Stimulated activated effector memory CD8-positive, alpha-beta T cell treated with anti-CD3 and anti-CD28 coated beads, Interleukin-12 subunit alpha, Interleukin-12 subunit beta, amount 100 ng/mL, for 72 hours (primary cell): ENCODE results near the gene ZFYVE9.
A peak's percentile ranks its signal among the peaks of the same experiment; 100 is the strongest.

Source experiments
- ATAC-seq: fragments of 150-1000 bp; cut with Tn5 transposase; 2 replicates; pipeline ENCODE4 v1.10.0; 2021
- DNase-seq, 2 donors: peaks; one replicate each; pipeline ENCODE4 v3.0.0; 2021 to 2022; ENCODE audit warnings: low spot score in 2 of 2
- H3K27ac Mint-ChIP-seq: one replicate; pipeline ENCODE4 v1.8.0; 2022; ENCODE audit warnings: mild to moderate bottlenecking, mixed read lengths
- H3K36me3 Mint-ChIP-seq: one replicate; pipeline ENCODE4 v1.8.0; 2022; ENCODE audit warnings: mild to moderate bottlenecking, mixed read lengths
- H3K4me1 Mint-ChIP-seq: one replicate; pipeline ENCODE4 v1.8.0; 2022; ENCODE audit warnings: mixed read lengths
- H3K4me3 Mint-ChIP-seq: one replicate; pipeline ENCODE4 v1.8.0; 2022; ENCODE audit warnings: mild to moderate bottlenecking, mixed read lengths
- H3K9me3 Mint-ChIP-seq: one replicate; pipeline ENCODE4 v1.8.0; 2022; ENCODE audit warnings: mixed read lengths

Gene ZFYVE9

DNA sequence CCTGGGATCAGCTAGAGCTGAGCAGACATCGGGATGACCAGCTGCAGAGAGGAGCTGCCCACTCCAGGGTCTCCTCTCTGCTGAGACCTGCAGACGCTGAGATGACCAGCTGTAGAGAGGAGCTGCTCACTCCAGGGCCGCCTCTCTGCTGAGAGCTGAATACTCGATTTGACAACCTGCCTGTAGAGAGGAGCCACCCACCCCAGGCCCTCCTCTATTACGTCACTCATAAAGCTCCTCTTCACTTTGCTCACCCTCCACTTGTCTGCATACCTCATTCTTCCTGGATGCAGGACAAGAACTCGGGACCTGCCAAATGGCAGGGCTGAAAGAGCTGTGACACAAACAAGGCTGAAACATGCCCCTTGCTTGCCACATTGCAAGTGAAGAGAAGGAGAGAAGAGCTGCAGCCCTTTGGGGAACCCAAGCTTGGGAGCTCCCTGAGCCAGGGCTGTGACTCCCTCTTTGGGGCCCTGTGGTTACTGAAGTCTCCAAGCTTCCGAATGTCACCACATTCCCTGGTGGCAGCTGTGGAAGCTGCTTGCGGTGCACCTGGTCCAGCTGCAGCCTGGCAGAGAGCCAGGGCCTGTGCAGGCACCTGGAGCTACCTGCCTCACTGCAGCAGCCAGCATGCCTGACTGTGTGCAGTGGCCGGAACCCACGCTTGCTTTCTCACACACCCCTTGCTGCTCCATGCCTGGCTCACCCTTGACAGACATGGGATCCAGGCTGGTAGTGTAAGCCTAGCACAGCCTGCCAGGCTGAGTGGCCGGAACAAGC is 164.5 kb downstream of the ZFYVE9 start:
- no peaks in the 10 kb centered on the region for H3K4me1 Mint-ChIP-seq
- H3K36me3 Mint-ChIP-seq: no peaks in the 10 kb centered on the region
- H3K27ac Mint-ChIP-seq: no peak overlapping the region
- H3K4me3 Mint-ChIP-seq: no peak overlapping the region
- DNase-seq (no peak), ATAC-seq (no peak)
- H3K9me3 Mint-ChIP-seq: no peaks in the 10 kb centered on the region

- H3K4me1 Mint-ChIP-seq: no peaks in the 10 kb centered on the region
- H3K4me3 Mint-ChIP-seq: no peak overlapping the region
- DNase-seq: no peak
- ATAC-seq: no peak
- no peak overlapping the region for H3K27ac Mint-ChIP-seq
- H3K36me3 Mint-ChIP-seq: peaks cover 6% of the 10 kb centered on the region
- no peaks in the 10 kb centered on the region for H3K9me3 Mint-ChIP-seq
Observed at GRCh38 chr1:52321061-52321460, 179.2 kb downstream of the ZFYVE9 start.

- DNase-seq: no peak
- no peaks in the 10 kb centered on the region for H3K9me3 Mint-ChIP-seq
- H3K36me3 Mint-ChIP-seq: no peaks in the 10 kb centered on the region
- no peak overlapping the region for H3K4me3 Mint-ChIP-seq
- H3K27ac Mint-ChIP-seq: no peak overlapping the region
- H3K4me1 Mint-ChIP-seq: no peaks in the 10 kb centered on the region
- ATAC-seq: no peak
Observed at GRCh38 chr1:52323731-52324130, 181.8 kb downstream of the ZFYVE9 start.

GRCh38 chr1:52325786-52326185 is 183.9 kb downstream of the ZFYVE9 start:
- H3K4me1 Mint-ChIP-seq: no peaks in the 10 kb centered on the region
- no peaks in the 10 kb centered on the region for H3K9me3 Mint-ChIP-seq
- DNase-seq (no peak), ATAC-seq (no peak)
- no peaks in the 10 kb centered on the region for H3K36me3 Mint-ChIP-seq
- no peak overlapping the region for H3K4me3 Mint-ChIP-seq
- no peak overlapping the region for H3K27ac Mint-ChIP-seq

DNA sequence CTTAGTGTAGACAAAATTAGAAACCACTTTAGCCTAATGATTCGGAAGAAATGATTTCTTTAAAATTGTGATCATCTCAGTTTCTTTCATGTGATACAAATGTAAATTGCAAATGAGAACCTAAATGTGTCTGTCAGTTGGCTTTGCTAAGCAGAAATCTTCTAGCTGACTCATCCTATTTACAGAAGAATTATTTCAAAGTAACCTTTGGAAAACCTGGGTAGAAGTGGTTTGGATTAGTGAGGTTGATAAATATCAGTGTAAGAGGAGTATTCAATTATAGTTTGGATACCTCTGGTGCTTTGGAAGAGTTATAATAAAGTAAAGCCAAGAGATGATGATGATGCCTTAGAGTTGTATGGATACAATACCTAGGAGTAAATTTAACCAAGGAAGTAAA is 186.7 kb downstream of the ZFYVE9 start:
- ATAC-seq (no peak), DNase-seq (no peak)
- H3K4me1 Mint-ChIP-seq: no peaks in the 10 kb centered on the region
- H3K9me3 Mint-ChIP-seq: no peaks in the 10 kb centered on the region
- H3K27ac Mint-ChIP-seq: no peak overlapping the region
- H3K4me3 Mint-ChIP-seq: no peak overlapping the region
- no peaks in the 10 kb centered on the region for H3K36me3 Mint-ChIP-seq

GRCh38 chr1:52332411-52332810 is 190.5 kb downstream of the ZFYVE9 start:
- H3K27ac Mint-ChIP-seq: no peak overlapping the region
- H3K4me3 Mint-ChIP-seq: no peak overlapping the region
- ATAC-seq: no peak
- H3K36me3 Mint-ChIP-seq: no peaks in the 10 kb centered on the region
- no peak for DNase-seq
- H3K9me3 Mint-ChIP-seq: no peaks in the 10 kb centered on the region
- H3K4me1 Mint-ChIP-seq: no peaks in the 10 kb centered on the region

GRCh38 chr1:52334906-52335528 is 193.1 kb downstream of the ZFYVE9 start:
- no peak overlapping the region for H3K4me3 Mint-ChIP-seq
- ATAC-seq (no peak), DNase-seq (no peak)
- H3K4me1 Mint-ChIP-seq: no peaks in the 10 kb centered on the region
- no peak overlapping the region for H3K27ac Mint-ChIP-seq
- no peaks in the 10 kb centered on the region for H3K9me3 Mint-ChIP-seq
- H3K36me3 Mint-ChIP-seq: no peaks in the 10 kb centered on the region

GRCh38 chr1:52337439-52337838 is 195.6 kb downstream of the ZFYVE9 start:
- DNase-seq: no peak

DNA sequence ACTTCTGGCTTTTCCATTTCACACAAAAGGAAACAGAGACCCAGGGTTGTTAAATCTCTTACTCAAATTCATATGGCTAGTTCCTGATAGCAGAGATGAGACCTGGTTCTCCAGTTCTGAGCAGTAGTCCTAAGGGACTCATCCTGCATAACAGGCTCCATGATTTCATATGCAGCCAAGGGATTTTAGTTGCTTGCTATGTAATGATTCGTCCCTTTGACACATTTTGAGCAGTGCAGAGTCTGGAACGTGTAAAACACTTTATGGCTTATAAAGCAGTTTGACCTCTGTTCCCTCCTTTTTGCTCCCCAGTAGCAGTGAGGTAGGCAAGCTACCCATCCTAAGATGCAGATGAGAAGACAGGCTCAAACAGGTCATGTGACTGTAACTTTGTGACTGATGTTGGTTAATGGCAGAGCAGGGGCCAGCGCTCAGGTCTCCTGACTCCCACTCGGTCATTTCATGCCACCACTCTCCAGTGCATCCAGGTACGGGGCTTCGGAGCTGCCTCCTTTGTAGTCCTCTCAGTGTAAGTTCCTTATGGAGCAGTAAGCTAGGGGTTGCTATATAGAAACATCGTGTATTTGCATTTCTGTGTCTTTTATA is 199.9 kb downstream of the ZFYVE9 start:
- Mint-ChIP-seq H3K4me1 (no peaks in the 10 kb centered on the region), H3K27ac (no peak overlapping the region), H3K9me3 (no peaks in the 10 kb centered on the region), H3K4me3 (no peak overlapping the region), H3K36me3 (no peaks in the 10 kb centered on the region)
- ATAC-seq (no peak), DNase-seq (no peak)

More at GRCh38 chr1:52337439-52337838, 195.6 kb downstream of the ZFYVE9 start:
- no peak overlapping the region for H3K4me3 Mint-ChIP-seq
- H3K4me1 Mint-ChIP-seq: no peaks in the 10 kb centered on the region
- H3K27ac Mint-ChIP-seq: no peak overlapping the region
- H3K36me3 Mint-ChIP-seq: no peaks in the 10 kb centered on the region
- H3K9me3 Mint-ChIP-seq: no peaks in the 10 kb centered on the region
- ATAC-seq: no peak

DNA sequence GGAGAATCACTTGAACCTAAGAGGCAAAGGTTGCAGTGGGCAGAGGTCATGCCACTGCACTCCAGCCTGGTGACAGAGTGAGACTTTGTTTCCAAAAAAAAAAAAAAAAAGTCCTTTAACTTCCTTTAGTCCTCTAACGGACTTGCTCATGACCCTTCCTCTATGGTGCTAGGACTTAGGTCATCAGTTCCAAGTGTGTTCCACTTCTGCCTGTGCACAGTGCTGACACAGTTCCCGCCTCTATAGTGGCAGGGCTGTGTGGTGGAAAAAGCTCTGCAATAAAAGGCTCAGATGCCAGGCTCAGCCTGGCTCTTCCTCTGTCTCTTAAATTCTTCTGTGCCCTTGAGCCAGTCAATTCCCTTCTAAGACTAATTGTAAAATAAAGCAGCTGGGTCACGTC is 202.1 kb downstream of the ZFYVE9 start:
- ATAC-seq (no peak), DNase-seq (no peak)
- Mint-ChIP-seq H3K36me3 (no peaks in the 10 kb centered on the region), H3K4me1 (no peaks in the 10 kb centered on the region), H3K27ac (no peak overlapping the region), H3K4me3 (no peak overlapping the region), H3K9me3 (no peaks in the 10 kb centered on the region)

DNA sequence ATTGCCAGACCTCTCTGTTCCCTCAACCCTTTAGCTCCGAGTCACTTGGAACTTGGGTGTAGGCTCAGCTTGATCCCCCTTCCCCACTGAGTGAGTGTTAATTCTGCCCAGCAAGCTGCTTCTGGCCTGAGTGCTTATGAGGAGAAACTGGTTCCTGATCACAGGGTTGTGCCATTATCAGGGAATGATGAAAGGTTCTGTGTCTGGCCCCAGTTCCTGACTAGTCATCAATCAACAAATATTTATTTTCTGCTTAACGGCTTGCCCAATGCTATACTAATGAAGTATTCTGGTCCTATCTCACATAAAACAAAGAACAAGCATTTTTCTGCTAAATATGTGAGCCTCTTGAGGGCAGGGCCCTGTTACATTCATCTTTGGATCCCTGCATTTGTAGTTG is 203.4 kb downstream of the ZFYVE9 start:
- no peak overlapping the region for H3K4me3 Mint-ChIP-seq
- H3K27ac Mint-ChIP-seq: peak overlapping the region; percentile 62
- H3K4me1 Mint-ChIP-seq: no peaks in the 10 kb centered on the region
- H3K9me3 Mint-ChIP-seq: no peaks in the 10 kb centered on the region
- DNase-seq (no peak), ATAC-seq (no peak)
- H3K36me3 Mint-ChIP-seq: no peaks in the 10 kb centered on the region

DNA sequence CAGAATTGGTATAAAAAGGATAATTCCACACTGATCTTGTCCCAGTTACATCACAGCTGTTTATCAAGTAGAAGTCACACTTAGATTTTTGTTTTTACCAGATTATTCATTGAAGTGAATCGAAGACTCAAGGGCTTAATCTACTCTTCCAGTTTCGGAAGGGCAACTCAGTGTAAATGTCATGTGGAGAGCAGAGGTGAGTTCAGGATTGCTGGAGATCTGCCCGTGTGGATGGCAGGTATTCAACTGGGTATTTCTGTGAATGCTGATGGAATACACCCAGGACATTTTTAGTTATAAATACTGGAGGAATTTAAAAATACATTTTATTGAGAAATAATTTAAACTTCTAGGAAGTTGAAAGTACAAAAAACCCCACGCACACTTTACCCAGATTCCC is 204.8 kb downstream of the ZFYVE9 start:
- DNase-seq (no peak), ATAC-seq (no peak)
- no peaks in the 10 kb centered on the region for H3K4me1 Mint-ChIP-seq
- no peaks in the 10 kb centered on the region for H3K9me3 Mint-ChIP-seq
- H3K4me3 Mint-ChIP-seq: no peak overlapping the region
- H3K36me3 Mint-ChIP-seq: peaks cover 10% of the 10 kb centered on the region
- peak overlapping the region; percentile 4 for H3K27ac Mint-ChIP-seq

- no peak overlapping the region for H3K4me3 Mint-ChIP-seq
- H3K4me1 Mint-ChIP-seq: no peaks in the 10 kb centered on the region
- no peaks in the 10 kb centered on the region for H3K9me3 Mint-ChIP-seq
- DNase-seq (no peak), ATAC-seq (no peak)
- peaks cover 29% of the 10 kb centered on the region for H3K36me3 Mint-ChIP-seq
- peak overlapping the region; percentile 58 for H3K27ac Mint-ChIP-seq
Observed at GRCh38 chr1:52348704-52349300, 206.9 kb downstream of the ZFYVE9 start.

- Mint-ChIP-seq H3K4me1 (no peaks in the 10 kb centered on the region), H3K27ac (peak overlapping the region; percentile 33), H3K4me3 (no peak overlapping the region), H3K36me3 (peaks cover 67% of the 10 kb centered on the region), H3K9me3 (no peaks in the 10 kb centered on the region)
- ATAC-seq (no peak), DNase-seq (no peak)
Observed at GRCh38 chr1:52352690-52353089, 210.8 kb downstream of the ZFYVE9 start.

DNA sequence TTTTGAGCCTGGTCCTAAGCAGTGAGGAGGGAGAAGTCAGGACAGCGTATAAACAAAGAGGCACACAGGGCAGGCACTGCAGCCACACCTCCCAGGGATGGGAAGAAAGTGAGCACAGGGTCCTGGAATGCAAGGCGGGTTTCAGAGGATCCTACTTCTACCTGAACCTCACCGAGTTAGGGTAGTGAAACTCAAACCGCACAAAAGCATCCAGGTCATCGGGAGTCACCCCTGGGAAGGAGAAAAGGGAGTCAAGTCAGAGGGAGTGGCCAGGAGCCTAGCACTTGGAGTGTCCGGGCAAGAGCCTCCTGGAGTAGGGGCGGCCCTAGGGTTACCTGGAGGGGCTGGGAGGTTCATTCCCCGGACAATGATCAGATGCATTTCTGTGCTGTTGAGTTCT is 213.5 kb downstream of the ZFYVE9 start:
- Mint-ChIP-seq H3K9me3 (no peaks in the 10 kb centered on the region), H3K27ac (peak overlapping the region; percentile 87), H3K4me3 (no peak overlapping the region), H3K4me1 (peaks cover 6% of the 10 kb centered on the region), H3K36me3 (peaks cover 94% of the 10 kb centered on the region)
- no peak for DNase-seq
- ATAC-seq: no peak
